Esophagus squamous epithelium (tissue), 5 donors: Measurements from ENCODE around the gene PRKAB2. TPM values are rescaled to one million over a fixed set of nuclear protein-coding genes. Genes with fewer than 3 reads are reported as not detected.

Experiments
- DNase-seq: peaks from one replicate; lab custom pipeline; 2025; lab: John Stamatoyannopoulos, UW
- H3K27ac ChIP-seq, 4 donors: fragments of 200-600 bp; sonication (generic); one replicate each; pipeline ENCODE4 v1.5.1; 2016 to 2019; ENCODE audit warnings: mild to moderate bottlenecking in 1 of 4
- H3K27me3 ChIP-seq, 4 donors: fragments of 200-600 bp; sonication (generic); 1 replicate in 3 of 4; 2 replicates in 1 of 4; pipeline versions ENCODE4 v1.5.1 to v1.6.0; 2017 to 2021; ENCODE audit warnings: antibody characterized with exemption in 1 of 4
- H3K36me3 ChIP-seq, 3 donors: fragments of 200-600 bp; sonication (generic); one replicate each; pipeline ENCODE4 v1.5.1; 2016 to 2019
- H3K4me1 ChIP-seq, 3 donors: fragments of 200-600 bp; sonication (generic); one replicate each; pipeline ENCODE4 v1.5.1; 2017 to 2019
- H3K4me3 ChIP-seq, 4 donors: fragments of 200-600 bp; sonication (generic); 1 replicate in 3 of 4; 2 replicates in 1 of 4; pipeline ENCODE4 v1.5.1; 2016 to 2019; ENCODE audit warnings: mild to moderate bottlenecking in 2 of 4, moderate library complexity in 1 of 4
- H3K9me3 ChIP-seq, 3 donors: fragments of 200-600 bp; sonication (generic); one replicate each; pipeline ENCODE4 v1.5.1; 2016 to 2019
- CTCF ChIP-seq, 6 experiments: fragments of 450-650 bp in 4 of 6; fragments of 200-600 bp in 2 of 6; sonication (generic) in 2 of 6; IDR thresholded peaks; one replicate each; pipeline ENCODE4 v1.5.1; 2016 to 2019; ENCODE audit warnings: antibody characterized with exemption in 6 of 6, mild to moderate bottlenecking in 4 of 6, moderate library complexity in 4 of 6
- POLR2A ChIP-seq, 4 donors: fragments of 450-650 bp; IDR thresholded peaks; one replicate each; pipeline ENCODE4 v1.6.1; 2017; ENCODE audit warnings: antibody characterized with exemption in 4 of 4, mild to moderate bottlenecking in 4 of 4, moderate library complexity in 3 of 4
- WGBS, 2 donors: methylation state at CpG; one replicate each; pipeline ENCODE4 v1.1.5; 2018; 5-methylcytosine and 5-hydroxymethylcytosine counted together
- intact Hi-C: fragments of 100-400 bp; cut with DNase I; formaldehyde crosslinking; loops from one replicate; pipeline ENCODE4 v1.15.0; 2022
- total RNA-seq, 4 donors: library from RNA; depleted of rRNA; stranded (reverse); fragments of >200 nt; gene quantifications; one replicate each; pipeline ENCODE4 v1.1.0, GENCODE V29; 2016
- donor health status: DM: yes; HTN: yes; CAD: no.

PRKAB2 gene
- total RNA-seq, 4 donors from 2014 or later, result 2.4 to 14.7 (median 8.1) TPM

DNA sequence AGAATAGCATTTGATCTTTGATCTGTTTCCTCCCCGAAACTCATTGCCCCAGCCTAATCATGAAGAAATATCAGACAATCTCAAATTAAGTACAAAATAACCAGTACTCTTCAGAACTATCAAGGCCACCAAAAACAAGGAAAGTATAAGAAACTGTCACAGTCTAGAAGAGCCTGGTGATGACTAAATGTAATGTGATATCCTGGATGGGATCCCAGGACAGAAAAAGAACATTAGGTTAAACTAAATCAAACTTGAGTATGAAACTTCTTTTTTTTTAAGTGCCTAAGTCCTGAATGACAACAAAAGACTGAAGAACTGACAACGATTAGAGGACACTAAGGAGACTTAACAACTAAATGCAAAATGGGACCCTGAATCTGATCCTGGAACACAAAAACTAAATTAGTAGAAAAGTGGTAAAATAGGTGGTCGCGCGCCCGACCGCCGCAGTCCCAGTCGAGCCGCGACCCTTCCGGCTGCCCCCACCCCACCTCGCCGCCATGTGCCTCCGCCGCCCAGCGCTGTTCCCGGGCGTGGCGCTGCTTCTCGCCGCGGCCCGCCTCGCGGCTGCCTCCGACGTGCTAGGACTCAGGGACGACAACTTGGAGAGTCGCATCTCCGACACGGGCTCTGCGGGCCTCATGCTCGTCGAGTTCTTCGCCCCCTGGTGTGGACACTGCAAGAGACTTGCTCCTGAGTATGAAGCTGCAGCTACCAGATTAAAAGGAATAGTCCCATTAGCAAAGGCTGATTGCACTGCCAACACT, 5.5 kb upstream of the PRKAB2 start:
- no peak for TF ChIP-seq POLR2A (IDR thresholded peaks at IDR 0.05)
- no peak for TF ChIP-seq CTCF (IDR thresholded peaks at IDR 0.05)
- no peak for DNase-seq
- intact Hi-C loops, result no loop called here
- 40 to 52% methylated on average over 10 to 36 of the region's 36 CpGs for WGBS, 2 donors
- Histone ChIP-seq H3K36me3 (no peaks in the 10 kb centered on the region), H3K4me3 (peak overlapping the region in 3 of 4 donors; percentile 1 to 51 (median 29)), H3K9me3 (no peaks in the 10 kb centered on the region), H3K4me1 (peaks cover 0 to 24% (median 7%) of the 10 kb centered on the region in 3 donors), H3K27ac (peak overlapping the region in 2 of 4 donors; percentile 44 to 51), H3K27me3 (no peaks in the 10 kb centered on the region)

DNA sequence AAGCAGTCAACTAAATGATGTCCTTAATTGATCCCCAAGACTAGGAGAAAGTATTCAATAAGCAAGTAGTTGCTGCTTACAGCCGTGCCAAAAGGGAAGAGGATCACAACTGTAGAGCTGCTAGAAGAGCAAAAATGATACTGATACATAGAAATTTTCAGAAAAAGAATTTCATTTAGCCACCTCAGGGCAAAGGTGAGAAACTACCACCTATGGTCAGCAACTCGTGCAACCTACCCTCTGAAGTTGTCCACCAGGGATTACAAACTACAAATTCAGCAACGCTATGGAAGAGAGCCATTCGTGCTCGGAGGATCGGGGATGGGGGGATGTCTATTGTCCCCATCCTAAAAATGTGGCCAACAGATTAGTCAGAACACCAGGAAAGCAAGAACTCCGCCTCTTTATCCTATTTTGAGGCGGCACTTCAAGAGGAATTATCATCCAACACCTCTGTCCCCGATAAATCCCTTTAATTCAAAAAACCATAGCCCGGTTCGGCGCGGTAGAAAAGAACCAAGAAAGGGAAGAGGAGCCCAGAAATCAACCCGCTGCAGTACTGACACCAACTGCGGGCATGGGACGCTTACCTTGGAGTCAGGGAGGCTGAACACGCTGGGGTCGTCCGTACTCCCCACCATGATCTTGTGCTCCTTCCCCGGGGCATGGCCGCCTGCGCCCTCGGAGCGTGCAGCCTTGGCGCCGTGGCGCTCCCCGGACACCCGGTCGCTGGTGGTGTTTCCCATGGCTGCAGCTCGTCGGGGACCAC, 687 bp downstream of the PRKAB2 start:
- DNase-seq, result no peak
- H3K27ac ChIP-seq, result peak overlapping the region; percentile 91 to 96 (median 94)
- no peaks in the 10 kb centered on the region for H3K9me3 ChIP-seq
- peaks cover 3 to 68% (median 34%) of the 10 kb centered on the region in 3 donors for H3K4me1 ChIP-seq
- H3K4me3 ChIP-seq, result peak overlapping the region; percentile 81 to 92 (median 90)
- H3K36me3 ChIP-seq, result peaks cover 0 to 2% (median 0%) of the 10 kb centered on the region in 3 donors
- no peaks in the 10 kb centered on the region for H3K27me3 ChIP-seq
- intact Hi-C loops, result loop anchor here (5.0 kb wide), 1 partner anchor 71 kb away; the partner anchor contains the start of gene CHD1L
- WGBS, 2 donors, result 0% methylated on average over 16 to 23 of the region's 32 CpGs
- TF ChIP-seq POLR2A (IDR thresholded peaks at IDR 0.05), result no peak
- TF ChIP-seq CTCF (IDR thresholded peaks at IDR 0.05), result no peak

GRCh38 chr1:147169840-147170674, 2.2 kb downstream of the PRKAB2 start:
- TF ChIP-seq POLR2A (IDR thresholded peaks at IDR 0.05), result no peak
- intact Hi-C loops, result loop anchor here (5.0 kb wide), 1 partner anchor 72 kb away; the partner anchor contains the start of gene CHD1L
- Histone ChIP-seq H3K36me3 (peaks cover 0 to 18% (median 0%) of the 10 kb centered on the region in 3 donors), H3K4me1 (peaks cover 3 to 72% (median 36%) of the 10 kb centered on the region in 3 donors), H3K9me3 (no peaks in the 10 kb centered on the region), H3K4me3 (peak overlapping the region in 2 of 4 donors; percentile 88 to 91), H3K27me3 (no peaks in the 10 kb centered on the region), H3K27ac (peak overlapping the region in 3 of 4 donors; percentile 91 to 96 (median 95))
- DNase-seq, result no peak
- 33 to 45% methylated on average over 6 of the region's 6 CpGs for WGBS, 2 donors

DNA sequence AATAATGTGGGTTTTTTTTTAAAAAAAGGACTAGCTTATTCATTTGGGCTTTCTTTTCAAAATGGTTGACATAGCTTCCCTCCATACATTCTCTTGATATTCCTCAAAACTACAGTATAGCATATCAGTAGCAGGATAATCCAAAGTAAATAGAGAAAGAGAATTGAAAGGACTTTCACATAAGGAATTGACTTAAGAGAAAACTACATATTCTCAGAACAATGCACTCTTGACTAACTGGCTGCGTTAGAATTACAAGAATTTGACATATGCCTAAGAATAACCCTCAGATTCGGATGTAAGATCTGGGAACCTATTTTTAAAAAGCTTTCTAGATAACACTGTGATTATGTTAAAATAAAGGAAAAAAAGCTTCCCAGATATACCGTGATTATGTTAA, 3.1 kb downstream of the PRKAB2 start:
- no peaks in the 10 kb centered on the region for H3K9me3 ChIP-seq
- intact Hi-C loops, result no loop called here
- H3K4me1 ChIP-seq, result peaks cover 3 to 68% (median 36%) of the 10 kb centered on the region in 3 donors
- H3K4me3 ChIP-seq, result no peak overlapping the region
- H3K27ac ChIP-seq, result no peak overlapping the region
- no peak for DNase-seq
- H3K36me3 ChIP-seq, result peaks cover 0 to 25% (median 0%) of the 10 kb centered on the region in 3 donors
- no peaks in the 10 kb centered on the region for H3K27me3 ChIP-seq
- TF ChIP-seq CTCF (IDR thresholded peaks at IDR 0.05) (no peak), POLR2A (IDR thresholded peaks at IDR 0.05) (no peak)
- WGBS, 2 donors, result 46 to 49% methylated on average over 3 of the region's 3 CpGs

DNA sequence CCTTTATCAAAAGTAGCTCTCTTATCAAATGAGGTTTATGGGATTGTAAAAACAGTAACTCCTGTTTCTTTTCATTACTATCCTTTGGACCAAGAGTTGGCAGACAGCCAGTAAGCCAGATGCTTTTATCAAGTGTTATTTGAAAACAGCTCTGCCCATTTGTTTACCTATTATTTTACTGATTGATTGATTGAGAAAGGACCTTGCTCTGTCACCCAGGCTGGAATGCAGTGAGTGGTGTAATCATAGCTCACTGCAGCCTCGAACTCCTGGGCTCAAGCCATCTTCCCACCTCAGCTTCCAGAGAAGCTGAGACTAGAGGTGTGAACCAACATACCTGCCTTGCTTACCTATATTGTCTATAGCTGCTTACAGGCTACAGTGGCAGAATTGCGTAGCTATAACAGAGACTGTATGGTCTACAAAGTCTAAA, 3.6 kb downstream of the PRKAB2 start:
- H3K36me3 ChIP-seq, result peaks cover 0 to 31% (median 0%) of the 10 kb centered on the region in 3 donors
- WGBS, 2 donors, result 56 to 67% methylated on average over 2 of the region's 2 CpGs
- TF ChIP-seq CTCF (IDR thresholded peaks at IDR 0.05) (no peak), POLR2A (IDR thresholded peaks at IDR 0.05) (no peak)
- DNase-seq, result no peak
- intact Hi-C loops, result no loop called here
- no peaks in the 10 kb centered on the region for H3K9me3 ChIP-seq
- no peaks in the 10 kb centered on the region for H3K27me3 ChIP-seq
- no peak overlapping the region for H3K4me3 ChIP-seq
- H3K27ac ChIP-seq, result no peak overlapping the region
- H3K4me1 ChIP-seq, result peaks cover 3 to 63% (median 33%) of the 10 kb centered on the region in 3 donors
